T-helper 2 cell treated with Interferon-gamma antibody and Interleukin-4, amounts not matched to agents 100 ng/mL and 5 ng/mL, for 36 hours (primary cell): ENCODE results near the gene MED26. TPM values are rescaled to one million over a fixed set of nuclear protein-coding genes. Genes with fewer than 3 reads are reported as not detected.
"Not testable (repeated sequence)": the region's sequence is repeated elsewhere in the genome, so short reads cannot be mapped to it uniquely, and the experiment has no call there.

Experiments used
- intact Hi-C: fragments of 100-400 bp; cut with micrococcal nuclease; formaldehyde crosslinking; loops from one replicate; pipeline ENCODE4 v1.15.1; 2023
- total RNA-seq: library from RNA; stranded (reverse); gene quantifications from 2 replicates; pipeline ENCODE4 v1.2.3, GENCODE V29; 2022

Gene MED26, protein sequence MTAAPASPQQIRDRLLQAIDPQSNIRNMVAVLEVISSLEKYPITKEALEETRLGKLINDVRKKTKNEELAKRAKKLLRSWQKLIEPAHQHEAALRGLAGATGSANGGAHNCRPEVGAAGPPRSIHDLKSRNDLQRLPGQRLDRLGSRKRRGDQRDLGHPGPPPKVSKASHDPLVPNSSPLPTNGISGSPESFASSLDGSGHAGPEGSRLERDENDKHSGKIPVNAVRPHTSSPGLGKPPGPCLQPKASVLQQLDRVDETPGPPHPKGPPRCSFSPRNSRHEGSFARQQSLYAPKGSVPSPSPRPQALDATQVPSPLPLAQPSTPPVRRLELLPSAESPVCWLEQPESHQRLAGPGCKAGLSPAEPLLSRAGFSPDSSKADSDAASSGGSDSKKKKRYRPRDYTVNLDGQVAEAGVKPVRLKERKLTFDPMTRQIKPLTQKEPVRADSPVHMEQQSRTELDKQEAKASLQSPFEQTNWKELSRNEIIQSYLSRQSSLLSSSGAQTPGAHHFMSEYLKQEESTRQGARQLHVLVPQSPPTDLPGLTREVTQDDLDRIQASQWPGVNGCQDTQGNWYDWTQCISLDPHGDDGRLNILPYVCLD
- total RNA-seq: 15.5 and 15.8 TPM in 2 replicates

DNA sequence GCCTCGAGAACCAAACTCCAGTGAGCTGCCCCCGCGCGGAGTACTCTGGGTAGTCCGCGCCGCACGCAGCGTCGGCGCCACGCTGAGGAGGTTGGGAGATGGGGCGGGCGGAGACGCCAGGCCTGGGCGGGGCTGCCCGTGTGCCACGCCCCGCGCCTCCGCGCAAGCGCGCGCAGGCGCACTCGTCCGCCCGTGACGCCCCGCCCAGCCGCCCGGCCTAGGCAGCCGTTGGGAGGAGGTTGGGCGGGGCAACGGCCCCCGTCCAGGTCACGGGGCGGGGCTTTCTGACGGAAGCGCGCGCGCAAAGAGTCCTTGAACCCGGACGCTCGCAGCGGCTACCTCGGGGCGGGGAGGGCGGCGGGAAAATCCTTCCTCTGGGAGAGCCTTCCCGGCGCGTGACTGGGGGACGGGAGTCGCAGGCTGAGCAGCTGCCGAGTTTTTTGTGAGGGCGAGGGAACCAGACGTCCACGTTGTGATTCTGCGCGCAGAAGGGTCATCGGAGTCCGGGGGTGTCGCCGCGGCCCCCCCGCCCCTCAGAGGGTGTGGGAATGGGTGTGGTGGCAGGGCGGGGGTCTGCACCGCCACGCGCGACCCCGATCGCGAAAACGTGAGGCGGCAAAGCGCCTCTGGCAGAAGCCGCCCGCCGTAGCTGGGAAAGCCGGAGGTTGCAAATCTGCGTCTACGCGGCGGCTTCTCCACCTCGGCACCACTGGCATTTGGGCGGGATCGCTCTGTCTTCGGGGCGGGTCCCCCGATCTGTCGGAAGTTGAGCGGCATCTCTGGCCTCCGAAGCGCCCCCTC lies at the start of gene MED26:
MED26 (minus strand) TSS at position 22 of the 801 bp plus-strand sequence. CDS start 261 bp downstream, outside the sequence.
- intact Hi-C loops: loop anchor here (1.0 to 2.0 kb wide), 6 partner anchors 32 to 156 kb away; partner anchors contain the start of genes C19orf44, CALR3, CHERP and SLC35E1

DNA sequence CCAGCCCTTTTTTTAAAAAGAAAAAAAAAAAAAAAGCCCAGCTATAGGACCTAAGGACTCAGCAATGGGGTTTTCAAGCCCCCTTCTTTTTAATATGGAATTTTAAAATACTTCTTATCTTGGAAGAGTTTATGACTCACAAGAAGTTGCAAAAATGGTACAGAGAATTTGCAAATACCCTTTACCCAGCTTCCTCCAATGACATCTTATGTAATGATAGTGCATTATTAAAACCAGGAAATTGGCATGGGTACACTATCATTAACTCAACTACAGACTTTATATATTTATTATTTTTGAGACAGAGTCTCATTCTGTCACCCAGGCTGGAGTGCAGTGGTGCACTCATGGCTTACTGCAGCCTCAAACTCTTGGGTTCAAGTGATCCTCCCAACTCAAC lies 49.1 kb upstream of the MED26 start:
- intact Hi-C loops: no loop called here

DNA sequence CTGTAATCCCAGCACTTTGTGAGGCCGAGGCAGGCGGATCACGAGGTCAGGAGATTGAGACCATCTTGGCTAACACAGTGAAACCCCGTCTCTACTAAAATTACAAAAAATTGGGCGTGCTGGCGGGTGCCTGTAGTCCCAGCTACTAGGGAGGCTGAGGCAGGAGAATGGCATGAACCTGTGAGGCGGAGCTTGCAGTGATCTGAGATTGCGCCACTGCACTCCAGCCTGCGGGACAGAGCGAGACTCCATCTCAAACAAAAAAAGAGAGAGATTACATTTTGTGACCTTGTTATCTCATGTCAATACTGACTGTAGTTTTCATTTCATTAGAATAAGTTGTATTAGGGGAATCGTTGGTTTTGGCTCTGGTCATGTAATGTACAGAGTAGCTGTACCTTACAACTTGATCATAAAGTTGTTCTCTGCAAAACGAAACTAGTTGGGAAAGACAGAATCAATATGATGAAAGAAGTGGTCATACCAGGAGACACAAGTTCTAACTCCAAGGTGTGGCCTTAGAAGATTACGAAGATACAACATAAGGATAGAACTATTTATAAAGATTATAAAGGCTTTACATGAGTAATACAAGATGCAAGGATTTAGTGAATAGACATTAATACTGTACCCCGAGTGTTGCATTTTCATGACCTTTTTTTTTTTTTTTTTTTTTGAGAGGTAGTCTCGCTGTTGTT lies 48.2 kb upstream of the MED26 start:
- intact Hi-C loops: no loop called here

DNA sequence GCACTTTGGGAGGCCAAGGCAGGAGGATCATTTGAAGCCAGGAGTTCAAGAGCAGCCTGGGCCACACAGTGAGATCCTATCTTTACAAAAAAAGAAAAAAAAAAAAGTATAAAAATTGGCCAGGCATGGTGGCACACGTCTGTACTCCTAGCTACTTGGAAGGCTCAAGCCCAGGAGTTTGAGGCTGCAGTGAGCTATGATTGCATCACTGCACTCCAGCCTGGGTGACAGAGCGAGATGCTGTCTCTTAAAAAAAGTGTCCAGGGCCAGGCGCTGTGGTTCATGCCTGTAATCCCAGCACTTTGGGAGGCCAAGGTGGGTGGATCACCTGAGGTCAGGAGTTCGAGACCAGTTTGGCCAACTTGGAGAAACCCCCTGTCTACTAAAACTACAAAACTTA lies 45.8 kb upstream of the MED26 start:
- intact Hi-C loops: not testable (repeated sequence)

DNA sequence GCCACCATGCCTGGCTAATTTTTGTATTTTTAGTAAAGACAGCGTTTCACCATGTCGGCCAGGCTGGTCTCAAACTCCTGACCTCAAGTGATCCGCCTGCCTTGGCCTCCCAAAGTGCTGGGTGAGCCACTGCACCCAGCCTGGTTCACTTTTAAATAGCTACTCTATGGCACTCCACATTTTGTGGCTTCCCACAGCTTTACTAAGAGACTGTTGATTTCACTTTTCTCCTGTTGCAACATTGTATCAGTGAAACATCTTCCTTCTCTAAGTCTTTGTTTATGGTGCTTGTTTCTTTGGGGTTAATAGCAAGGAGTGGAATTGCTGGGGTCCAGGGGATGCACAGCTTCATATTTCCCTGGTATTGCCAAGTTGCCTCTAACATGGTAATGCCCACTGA lies 45.2 kb upstream of the MED26 start:
- intact Hi-C loops: no loop called here

DNA sequence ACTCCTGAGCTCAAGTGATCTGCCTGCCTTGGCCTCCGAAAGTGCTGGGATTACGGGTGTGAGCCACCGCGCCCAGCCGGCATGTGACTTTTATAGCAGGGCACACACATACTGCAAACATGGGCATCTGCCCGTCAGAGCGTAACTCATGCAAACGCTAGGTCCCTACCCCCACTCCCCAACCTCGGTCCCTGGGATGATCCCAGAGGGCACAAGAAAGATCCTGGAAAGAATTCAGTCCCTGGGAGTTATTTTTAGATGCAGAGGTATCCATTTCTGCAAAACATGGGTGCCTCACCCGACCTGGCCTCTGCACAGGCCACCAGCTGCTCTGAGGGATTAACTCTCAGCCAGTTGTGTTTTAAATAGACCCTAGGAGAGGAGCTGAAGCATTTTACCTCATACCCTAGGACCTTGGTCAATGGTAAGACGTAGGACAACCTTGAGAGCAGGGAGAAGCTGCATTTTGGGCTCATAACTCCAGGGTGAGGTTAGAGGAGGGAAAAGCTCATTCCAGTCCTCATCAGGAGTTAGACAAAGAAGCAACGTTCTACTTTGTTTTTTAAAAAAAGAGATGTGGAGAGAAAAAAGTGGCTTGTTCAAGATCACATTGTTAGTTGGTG lies 43.8 kb upstream of the MED26 start:
- intact Hi-C loops: no loop called here

DNA sequence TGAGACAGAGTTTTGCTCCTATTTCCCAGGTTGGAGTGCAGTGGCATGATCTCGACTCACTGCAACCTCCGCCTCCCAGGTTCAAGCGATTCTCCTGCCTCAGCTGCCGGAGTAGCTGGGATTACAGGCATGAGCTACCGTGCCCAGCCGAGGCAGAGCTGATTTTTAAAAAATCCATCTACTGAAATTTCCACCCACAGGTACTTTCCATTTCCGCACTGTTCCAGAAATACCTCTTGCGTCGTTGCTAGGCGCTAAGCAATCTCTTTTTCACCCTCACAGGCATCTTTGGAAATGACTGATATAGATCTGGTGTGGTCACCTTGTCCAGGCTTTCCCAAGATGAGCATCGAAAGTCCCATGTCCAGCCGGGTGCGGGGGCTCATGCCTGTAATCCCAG lies 42.3 kb upstream of the MED26 start:
- intact Hi-C loops: no loop called here

DNA sequence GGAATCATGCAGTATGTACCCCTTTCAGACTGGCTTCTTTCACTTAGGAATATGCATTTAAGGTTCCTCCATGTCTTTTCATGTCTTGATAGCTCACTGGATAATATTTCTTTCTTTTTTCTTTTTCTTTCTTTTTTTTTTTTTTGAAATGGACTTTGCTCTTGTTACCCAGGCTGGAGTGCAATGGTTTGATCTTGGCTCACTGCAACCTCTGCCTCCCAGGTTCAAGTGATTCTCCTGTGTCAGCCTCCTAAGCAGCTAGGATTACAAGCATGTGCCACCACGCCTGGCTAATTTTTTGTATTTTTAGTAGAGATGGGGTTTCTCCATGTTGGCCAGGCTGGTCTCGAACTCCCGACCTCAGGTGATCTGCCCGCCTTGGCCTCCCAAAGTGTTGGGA lies 40.7 kb upstream of the MED26 start:
- intact Hi-C loops: not testable (repeated sequence)

DNA sequence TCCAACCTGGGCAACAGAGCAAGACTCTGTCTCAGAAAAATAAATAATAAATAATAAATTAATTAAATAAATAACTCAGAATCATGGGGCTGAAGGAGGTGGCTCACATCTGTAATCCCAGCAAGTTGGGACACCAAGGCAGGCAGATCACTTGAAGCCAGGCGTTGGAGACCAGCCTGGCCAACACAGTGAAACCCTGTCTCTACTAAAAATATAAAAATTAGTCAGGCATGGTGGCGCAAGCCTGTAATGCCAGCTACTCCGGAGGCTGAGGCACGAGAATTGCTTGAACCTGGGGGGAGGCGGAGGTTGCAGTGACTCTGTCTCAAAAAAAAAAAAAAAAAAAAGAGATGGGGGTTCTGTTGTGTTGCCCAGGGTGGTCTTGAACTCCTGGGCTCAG lies 40.2 kb upstream of the MED26 start:
- intact Hi-C loops: no loop called here

DNA sequence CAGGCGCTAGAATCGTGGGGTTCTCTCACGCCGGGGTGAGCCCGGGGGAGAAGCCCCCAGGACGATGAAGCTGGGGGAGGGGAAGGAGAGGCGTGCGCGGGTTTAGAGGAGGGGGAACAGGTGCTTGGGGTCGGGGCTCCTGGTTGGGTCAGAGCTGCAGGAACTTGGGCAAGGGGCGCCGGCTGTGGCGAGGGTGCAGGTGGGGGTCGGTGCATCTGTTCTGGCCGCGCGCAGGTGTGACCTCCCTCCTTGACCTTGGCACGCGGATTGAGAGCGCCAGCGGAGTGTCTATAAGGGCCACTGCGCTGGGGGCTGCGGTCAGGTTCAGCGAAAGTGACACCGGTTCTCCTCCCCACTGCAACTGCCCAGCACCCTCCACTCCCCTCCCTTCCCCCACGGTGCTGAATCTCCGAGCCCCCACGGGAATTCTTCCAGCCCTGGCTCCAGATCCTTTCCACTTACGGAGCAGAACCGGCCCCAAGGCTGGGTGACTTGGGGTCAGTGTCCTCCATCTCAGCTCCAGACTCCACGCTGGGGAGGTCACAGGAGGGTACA lies 33.6 kb upstream of the MED26 start:
- intact Hi-C loops: no loop called here

DNA sequence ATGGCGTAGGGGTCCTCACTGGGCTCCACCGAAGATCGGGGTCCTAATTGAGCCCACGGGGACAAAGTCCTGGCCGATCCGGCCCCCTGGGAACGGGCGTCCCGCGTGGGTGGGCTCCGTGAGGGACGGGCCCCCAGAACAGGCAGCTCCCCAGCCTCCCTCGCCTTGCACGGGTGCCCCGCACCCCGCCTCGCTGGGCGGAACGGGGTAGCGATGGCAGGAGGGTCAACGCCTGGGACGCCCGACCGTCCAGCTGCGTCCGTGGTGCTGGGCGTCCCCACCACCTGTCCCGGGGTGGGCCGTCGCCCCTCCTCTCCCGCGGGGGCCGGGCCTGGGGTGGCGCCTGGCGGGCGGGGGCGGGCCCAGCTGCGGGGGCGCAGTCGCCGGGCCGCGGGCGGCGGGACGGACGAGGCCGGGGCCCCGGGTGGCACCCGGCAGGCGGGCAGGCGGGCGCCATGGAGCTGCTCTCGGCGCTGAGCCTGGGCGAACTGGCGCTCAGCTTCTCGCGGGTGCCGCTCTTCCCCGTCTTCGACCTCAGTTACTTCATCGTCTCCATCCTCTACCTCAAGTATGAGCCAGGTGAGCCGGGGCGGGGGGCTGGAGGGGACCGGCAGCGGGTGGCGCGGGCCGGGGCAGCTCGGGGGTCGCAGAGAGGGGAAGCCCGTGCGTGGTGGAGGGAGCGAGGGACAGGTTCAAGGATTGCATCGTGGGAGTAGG lies 32.9 kb upstream of the MED26 start, which contains the start of gene TMEM38A:
TMEM38A (plus strand) TSS at position 377 of the 717 bp plus-strand sequence; CDS start at position 456, 79 bp downstream.
- intact Hi-C loops: loop anchor here (1.0 kb wide), 3 partner anchors 33 to 119 kb away; partner anchors contain the start of genes CHERP, MED26 and SLC35E1

DNA sequence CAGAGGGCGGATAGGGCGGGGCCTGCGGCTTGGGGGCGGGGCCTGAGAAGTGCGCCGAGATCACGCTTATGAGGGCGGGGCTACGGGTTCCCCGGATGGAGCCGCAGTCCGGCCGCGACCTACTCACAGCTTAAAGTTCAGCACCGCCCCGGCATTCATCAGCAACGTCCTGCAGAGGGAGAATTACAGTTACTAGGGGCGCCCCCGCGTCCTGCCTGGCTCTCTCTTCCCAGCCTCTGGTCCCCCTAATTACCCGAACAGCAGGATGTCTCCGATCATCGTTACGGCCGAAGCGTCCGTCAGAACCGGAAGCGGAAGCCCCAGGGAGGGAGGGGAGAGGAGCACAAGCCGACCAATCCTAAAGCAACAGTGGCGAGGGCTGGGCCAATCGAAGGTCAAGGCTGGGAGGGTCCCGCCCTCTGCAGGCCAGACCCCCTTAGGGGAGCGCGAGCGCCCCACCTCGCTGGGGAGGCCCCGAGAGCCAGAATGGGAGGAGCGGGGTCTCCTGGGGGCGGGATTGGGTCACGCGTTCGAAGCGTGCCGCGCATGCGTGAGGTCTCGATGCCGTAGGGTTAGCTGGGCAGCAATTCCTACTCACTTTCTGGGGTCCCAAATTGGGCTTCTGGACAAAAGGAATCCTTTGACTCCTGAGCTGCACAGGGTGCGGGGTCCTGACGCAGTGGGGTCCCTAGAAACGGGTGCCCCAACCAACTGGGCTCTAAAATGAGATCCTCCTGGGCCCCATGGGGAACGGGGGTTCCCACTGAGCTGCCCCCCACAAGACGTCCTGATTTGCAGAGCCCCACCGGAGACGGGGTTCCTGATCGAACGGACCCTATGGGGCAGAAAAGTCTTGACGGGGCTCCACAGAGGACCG lies 32.1 kb upstream of the MED26 start, which contains the start of gene SMIM7:
SMIM7 (minus strand) TSS at position 313 of the 877 bp plus-strand sequence; CDS start at position 279, 34 bp downstream.
- intact Hi-C loops: loop anchor here (1.0 kb wide), 3 partner anchors 32 to 118 kb away; partner anchors contain the start of genes CHERP, MED26 and SLC35E1

DNA sequence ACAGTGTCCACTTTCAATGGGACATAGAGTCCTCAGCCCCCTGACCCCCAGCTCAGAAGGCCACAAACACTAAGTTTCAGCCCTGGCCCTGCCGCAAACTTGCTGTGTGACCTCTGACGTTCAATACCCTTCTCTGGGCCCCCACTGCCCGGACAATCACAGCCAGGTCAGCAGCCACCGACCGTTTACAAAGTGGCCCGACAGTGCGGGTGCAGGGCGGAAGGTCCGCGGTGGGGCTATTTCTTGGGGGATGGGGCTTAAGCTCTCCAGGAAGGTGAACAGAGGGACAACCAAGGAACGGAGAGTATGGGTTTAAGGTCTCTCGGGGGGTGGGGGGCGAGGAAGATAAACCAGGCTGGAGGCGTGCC lies 31.4 kb upstream of the MED26 start:
- intact Hi-C loops: no loop called here

DNA sequence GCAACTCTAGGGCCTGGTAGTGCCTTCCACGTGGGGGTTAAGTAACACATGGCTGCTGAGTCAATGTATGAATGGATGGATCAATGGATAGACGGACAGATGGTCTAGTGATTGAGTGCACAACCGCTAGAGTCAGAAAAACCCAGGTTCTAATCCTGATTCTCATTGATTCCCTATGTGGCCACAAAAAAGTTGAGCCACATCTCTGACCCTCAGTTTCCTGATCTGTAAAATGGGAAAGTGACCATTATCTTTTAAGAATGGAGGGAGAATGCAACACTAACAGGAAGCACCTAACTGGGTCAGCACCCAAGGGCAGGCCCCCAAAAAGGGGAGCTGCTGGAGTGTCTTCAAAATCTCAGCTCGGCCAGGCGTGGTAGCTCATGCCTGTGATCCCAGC lies 29.4 kb upstream of the MED26 start:
- intact Hi-C loops: no loop called here

DNA sequence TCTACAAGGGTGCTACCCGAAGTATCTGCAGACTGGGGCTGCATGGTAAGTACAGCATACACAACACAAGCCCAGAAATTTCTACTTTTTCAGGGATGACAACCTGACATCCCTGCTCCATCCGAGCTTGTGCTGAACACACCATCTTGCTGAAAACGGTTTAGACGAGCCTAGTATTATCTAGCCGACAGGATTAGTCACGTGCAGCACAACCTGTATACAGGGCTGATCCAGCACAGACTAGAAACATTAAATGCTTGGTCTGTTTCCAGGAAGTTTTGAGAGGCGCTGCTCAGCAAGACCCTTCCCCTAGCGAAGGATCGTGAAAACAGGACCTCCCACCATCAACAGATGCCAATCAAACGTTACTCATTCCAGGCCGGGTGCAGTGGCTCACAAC lies 27.7 kb upstream of the MED26 start:
- intact Hi-C loops: no loop called here

DNA sequence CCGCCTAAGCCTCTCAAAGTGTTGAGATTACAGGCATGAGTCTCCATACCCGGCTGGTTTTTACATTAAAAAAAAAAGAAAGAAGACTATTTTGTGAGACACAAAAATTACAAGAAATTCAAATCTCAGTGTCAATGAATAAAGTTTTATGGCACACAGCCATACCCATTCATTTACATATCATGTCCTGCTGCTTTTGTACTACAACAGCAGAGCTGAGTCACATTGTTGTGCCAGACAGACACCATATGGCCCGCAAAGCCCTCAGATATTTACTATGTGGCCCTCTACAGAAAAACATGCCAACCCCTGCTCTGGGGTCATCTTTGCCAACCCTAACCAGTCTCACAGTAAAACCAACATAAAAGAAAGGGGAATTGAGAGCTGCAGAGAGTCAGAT lies 26.6 kb upstream of the MED26 start:
- intact Hi-C loops: no loop called here

DNA sequence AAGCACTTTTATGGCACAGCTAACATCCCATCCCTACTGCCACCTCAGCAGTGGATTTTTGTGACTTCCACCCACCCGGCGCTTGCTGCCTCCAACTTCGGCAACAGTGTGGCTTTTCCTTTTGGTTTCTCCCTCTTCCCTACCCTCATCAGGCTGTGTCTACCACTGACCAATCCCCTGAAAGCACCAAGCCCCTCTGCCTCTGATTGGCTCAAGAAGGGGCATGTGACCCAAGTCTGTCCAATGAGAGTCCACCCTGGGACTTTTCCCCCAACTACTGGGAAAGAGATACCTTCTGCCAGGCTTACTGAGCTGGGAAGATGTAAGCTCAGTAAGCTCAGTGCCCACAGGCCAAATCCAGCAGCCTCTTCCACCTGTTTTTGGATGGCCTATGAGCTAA lies 26.1 kb upstream of the MED26 start:
- intact Hi-C loops: no loop called here

DNA sequence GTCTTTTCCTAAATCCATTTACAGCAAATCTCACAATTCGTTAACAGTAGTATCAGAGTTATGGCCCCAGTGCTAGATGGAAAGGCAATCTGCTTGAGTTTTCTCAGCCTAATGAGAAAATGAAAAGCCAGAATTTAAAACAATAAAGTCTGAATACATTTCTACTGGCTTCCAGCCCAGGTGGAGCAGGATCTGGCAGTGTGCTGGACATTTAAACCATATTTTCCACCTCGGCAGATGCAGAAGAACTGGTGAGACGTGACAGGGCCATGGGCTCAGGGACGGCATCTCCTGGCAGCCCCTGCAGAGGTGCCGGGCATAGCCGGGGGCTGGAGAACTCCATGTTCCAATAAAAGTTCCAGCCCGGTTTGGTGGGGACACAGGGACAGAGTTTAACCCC lies 24.9 kb upstream of the MED26 start:
- intact Hi-C loops: no loop called here
